ENCODE data around the gene RIPK3.

DNA sequence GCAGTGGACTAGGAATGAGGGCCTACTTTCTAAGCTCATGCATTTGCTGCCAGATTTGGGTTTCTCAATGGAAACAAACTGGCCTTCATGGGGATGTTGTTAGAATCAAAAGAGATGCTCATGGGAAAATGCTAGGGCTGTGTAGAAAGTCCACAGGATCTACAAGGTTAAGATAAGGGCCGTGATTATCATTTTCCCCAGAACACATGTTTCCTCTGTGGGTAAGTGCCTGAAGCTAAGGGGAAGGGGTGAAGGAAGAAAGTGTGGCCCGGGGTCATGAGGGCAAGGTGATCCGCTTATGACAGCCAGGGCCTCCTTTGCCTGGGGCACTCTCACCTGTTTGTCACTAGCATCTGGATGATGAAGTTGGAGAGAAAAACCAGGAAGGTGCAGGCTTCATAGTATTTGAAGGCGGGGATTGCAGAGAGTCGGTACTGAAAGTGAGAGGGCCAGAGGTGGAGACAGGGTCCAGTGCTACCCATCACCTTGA, 14.7 kb downstream of the RIPK3 start:
- TF ChIP-seq, protein P1, sequence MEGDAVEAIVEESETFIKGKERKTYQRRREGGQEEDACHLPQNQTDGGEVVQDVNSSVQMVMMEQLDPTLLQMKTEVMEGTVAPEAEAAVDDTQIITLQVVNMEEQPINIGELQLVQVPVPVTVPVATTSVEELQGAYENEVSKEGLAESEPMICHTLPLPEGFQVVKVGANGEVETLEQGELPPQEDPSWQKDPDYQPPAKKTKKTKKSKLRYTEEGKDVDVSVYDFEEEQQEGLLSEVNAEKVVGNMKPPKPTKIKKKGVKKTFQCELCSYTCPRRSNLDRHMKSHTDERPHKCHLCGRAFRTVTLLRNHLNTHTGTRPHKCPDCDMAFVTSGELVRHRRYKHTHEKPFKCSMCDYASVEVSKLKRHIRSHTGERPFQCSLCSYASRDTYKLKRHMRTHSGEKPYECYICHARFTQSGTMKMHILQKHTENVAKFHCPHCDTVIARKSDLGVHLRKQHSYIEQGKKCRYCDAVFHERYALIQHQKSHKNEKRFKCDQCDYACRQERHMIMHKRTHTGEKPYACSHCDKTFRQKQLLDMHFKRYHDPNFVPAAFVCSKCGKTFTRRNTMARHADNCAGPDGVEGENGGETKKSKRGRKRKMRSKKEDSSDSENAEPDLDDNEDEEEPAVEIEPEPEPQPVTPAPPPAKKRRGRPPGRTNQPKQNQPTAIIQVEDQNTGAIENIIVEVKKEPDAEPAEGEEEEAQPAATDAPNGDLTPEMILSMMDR (IDR thresholded peaks at IDR 0.05; ENCODE audit: low read depth, low read length, missing input control), result no peak
- TF ChIP-seq, protein P2, sequence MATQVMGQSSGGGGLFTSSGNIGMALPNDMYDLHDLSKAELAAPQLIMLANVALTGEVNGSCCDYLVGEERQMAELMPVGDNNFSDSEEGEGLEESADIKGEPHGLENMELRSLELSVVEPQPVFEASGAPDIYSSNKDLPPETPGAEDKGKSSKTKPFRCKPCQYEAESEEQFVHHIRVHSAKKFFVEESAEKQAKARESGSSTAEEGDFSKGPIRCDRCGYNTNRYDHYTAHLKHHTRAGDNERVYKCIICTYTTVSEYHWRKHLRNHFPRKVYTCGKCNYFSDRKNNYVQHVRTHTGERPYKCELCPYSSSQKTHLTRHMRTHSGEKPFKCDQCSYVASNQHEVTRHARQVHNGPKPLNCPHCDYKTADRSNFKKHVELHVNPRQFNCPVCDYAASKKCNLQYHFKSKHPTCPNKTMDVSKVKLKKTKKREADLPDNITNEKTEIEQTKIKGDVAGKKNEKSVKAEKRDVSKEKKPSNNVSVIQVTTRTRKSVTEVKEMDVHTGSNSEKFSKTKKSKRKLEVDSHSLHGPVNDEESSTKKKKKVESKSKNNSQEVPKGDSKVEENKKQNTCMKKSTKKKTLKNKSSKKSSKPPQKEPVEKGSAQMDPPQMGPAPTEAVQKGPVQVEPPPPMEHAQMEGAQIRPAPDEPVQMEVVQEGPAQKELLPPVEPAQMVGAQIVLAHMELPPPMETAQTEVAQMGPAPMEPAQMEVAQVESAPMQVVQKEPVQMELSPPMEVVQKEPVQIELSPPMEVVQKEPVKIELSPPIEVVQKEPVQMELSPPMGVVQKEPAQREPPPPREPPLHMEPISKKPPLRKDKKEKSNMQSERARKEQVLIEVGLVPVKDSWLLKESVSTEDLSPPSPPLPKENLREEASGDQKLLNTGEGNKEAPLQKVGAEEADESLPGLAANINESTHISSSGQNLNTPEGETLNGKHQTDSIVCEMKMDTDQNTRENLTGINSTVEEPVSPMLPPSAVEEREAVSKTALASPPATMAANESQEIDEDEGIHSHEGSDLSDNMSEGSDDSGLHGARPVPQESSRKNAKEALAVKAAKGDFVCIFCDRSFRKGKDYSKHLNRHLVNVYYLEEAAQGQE (IDR thresholded peaks at IDR 0.05), result no peak
- TF ChIP-seq FOXA1 (IDR thresholded peaks at IDR 0.05) (no peak), TAF1 (conservative IDR thresholded peaks at IDR 0.05) (no peak), EGR1 (IDR thresholded peaks at IDR 0.05; ENCODE audit: low read depth in 2 of 2) (no peak), YY1 (IDR thresholded peaks at IDR 0.05) (no peak), HNF4G (IDR thresholded peaks at IDR 0.05) (no peak), SP1 (IDR thresholded peaks at IDR 0.05) (no peak), JUND (IDR thresholded peaks at IDR 0.05) (no peak), RAD21 (IDR thresholded peaks at IDR 0.05) (no peak)
- TF ChIP-seq, protein P3, sequence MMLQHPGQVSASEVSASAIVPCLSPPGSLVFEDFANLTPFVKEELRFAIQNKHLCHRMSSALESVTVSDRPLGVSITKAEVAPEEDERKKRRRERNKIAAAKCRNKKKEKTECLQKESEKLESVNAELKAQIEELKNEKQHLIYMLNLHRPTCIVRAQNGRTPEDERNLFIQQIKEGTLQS (IDR thresholded peaks at IDR 0.05), result no peak
- TF ChIP-seq, protein P4, sequence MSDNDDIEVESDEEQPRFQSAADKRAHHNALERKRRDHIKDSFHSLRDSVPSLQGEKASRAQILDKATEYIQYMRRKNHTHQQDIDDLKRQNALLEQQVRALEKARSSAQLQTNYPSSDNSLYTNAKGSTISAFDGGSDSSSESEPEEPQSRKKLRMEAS (IDR thresholded peaks at IDR 0.05), result no peak
- TF ChIP-seq, protein P5, sequence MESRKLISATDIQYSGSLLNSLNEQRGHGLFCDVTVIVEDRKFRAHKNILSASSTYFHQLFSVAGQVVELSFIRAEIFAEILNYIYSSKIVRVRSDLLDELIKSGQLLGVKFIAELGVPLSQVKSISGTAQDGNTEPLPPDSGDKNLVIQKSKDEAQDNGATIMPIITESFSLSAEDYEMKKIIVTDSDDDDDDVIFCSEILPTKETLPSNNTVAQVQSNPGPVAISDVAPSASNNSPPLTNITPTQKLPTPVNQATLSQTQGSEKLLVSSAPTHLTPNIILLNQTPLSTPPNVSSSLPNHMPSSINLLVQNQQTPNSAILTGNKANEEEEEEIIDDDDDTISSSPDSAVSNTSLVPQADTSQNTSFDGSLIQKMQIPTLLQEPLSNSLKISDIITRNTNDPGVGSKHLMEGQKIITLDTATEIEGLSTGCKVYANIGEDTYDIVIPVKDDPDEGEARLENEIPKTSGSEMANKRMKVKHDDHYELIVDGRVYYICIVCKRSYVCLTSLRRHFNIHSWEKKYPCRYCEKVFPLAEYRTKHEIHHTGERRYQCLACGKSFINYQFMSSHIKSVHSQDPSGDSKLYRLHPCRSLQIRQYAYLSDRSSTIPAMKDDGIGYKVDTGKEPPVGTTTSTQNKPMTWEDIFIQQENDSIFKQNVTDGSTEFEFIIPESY (IDR thresholded peaks at IDR 0.05), result no peak

All from liver (tissue), 3 donors.